Middle frontal gyrus (tissue), 1 donor: Measurements from ENCODE around the gene SEC14L6.

Experiments
- DNase-seq: peaks from one replicate; pipeline ENCODE4 v3.0.0-alpha.2; 2015; ENCODE audit warnings: low spot score; ENCODE audit errors: extremely low spot score

The SEC14L6 gene

DNA sequence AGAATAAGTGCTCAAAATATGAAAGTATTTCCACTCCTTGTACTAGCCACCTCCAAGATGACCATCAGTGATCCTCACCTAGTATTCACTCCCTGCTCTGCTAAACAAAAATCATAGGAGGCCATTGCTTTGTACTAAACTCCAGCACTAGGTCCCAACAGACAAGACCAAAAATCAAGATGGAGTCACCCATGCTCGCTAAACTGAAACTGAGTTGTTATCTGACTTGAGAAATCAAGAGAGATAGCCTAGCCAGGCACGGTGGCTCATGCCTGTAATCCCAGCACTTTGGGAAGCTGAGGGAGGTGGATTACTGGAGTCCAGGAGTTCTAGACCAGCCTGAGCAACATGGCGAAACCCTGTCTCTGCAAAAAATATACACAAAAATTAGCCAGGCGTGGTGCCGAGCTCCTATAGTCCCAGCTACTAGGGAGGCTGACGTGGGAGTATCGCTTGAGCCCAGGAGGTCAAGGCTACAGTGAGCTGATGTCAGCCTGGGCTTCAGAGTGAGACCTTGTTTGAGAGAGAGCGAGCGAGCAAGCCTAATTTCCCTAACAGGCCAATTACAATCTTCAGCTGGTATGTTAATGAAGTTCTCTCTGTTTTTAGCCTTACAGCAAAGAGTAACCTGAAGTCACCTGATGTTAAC is 9.3 kb downstream of the SEC14L6 start:
- no peak for DNase-seq

DNA sequence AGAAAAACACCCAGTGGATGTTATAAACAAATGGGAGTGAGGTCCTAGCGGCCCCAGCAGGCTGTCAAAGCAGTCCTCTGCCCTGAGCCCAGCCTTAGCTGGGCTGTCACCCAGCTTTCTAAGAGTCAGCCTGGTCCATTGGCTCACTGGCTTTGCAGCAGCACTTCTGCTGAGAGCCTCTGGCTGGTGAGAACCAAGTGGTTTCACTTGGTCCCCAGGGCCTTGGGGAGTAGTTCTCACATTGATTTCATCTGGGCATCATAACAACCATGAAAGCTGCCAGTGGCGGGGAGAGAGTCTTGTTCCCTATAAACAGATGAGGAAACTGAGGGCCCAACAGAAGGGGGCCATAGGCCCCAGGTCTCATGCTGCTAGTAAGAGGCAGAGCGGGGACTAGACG is 11.4 kb downstream of the SEC14L6 start:
- DNase-seq, result no peak

DNA sequence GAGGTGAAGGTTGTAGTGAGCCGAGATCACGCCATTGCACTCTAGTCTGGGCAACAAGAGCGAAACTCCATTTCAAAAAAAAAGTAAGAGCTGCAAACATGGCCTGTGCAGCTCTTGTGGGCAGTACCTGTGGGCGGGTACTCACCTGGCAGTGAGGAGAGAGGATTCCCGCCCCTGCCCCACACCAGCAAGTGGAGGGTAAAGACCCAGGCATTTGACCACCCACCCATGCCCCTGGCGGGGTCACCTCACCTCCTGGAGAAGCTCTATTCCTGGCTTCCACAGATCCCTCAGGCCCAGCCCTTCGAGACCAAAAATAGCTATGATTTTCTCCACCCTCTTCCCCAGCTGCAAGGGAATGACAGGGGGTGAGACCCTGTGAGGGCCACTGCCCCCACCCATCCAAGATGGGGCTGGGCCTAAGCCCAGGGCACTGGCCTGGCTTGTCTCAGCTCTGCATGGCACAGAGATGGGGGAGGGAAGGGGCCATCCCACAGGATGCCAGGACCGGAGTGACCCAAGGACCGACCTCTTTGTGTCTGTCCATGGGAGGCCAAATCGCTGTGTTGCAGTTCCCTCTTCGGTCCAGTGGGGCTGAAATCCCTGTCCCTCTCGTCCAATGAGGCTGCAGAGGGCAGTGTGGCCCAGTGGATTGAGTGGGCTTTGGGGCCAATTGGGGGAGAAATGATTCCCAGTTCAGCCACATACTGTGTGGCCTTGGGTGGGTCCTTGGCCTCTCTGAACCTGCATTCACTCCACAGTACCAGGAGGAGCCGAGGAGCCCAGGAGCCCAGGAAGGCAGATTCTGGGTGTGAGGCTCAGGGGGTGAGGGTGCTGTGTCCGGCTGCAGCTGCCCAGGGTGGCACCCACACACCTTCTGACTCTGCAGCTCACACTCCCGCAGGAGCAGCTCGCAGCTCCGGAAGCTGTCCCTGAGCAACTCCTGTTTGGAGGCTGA is 14.6 kb downstream of the SEC14L6 start:
- no peak for DNase-seq

DNA sequence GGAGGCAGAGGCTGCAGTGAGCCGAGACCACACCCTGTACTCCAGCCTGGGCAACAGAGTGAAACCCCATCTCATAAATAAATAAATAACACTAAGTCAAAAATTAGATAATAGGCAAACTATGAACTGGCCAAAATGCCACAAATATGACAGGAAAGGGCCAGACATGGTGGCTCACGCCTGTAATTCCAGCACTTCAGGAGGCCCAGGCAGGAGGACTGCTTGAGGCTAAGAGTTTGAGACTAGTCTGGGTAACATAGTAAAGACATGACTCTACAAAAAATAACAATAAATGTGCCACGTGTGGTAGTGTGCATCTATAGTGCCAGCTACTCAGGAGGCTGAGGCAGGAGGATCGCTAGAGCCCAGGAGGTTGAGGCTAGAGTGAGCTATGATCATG is 19.9 kb downstream of the SEC14L6 start:
- no peak for DNase-seq

DNA sequence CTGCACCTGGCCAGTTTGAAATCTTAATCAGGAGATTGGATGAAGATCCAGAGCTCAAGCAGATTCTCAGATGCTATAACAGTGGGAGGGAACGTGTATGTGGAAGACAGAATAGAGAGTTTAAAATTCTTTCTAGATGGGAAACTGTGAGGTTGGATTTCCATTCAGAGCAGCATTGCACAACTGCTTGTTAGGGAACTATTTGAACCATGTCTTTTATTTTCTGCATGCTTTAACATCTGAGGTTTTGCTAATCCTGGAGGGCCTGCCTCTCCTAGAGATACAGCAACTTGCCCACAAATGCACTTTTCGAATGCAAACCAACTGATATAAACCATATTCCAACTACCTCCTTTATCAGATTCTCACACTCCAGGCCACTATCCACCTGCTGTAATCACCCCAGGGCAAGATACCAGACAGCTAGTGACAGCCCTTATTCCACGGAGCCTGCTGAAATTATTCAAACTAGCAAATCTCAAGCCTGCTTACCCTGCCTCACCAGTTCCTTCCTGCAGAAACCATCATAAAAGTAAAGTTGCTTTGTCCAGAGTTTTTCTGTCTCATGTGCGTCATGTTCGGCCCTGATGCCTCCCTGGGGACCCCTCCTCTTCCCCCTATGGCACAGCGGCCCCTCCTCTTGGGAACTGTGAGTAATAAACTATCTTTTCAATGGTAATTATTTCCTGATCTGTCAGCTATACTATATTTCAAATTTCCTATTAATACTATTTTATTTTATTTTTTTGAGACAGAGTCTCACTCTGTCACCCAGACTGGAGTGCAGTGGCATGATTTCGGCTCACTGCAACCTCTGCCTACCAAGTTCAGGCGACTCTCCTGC is 22.7 kb downstream of the SEC14L6 start:
- DNase-seq, result no peak

DNA sequence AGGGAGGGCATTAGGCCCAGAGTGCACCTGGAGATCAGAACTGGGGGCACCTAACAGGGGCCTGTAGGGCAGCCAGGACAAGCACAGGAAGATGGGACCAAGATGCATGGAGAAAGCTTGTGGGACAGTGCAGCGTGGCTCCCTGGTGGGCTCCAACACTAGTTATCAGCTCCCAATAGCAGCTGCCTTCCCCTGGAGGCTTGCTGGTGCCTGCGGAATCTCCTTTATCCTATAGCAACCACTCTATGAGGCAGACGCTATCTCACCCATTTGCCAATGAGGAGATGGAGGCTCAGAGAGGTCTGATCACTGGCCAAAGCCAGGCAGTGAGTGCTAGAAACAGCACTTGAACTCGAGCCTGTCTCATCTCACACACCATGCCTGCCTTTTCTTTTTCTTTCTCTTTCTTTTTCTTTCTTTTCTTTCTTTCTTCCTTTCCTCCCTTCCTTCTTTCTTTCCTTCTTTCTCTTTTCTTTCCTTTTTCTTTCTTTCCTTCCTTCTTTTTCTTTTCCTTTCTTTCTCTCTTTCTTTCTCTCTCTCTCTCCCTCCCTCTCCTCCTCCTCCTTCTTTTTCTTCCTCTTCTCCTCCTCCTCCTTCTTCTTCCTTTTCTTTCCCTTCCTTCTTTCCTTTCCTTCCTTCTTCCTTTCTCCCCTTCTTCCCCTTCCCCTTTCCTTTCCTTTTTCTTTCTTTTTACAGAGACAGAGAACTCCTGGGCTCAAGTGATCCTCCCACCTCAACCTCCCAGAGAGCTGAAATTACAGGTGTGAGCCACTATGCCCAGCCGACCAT is 25.0 kb downstream of the SEC14L6 start:
- no peak for DNase-seq

DNA sequence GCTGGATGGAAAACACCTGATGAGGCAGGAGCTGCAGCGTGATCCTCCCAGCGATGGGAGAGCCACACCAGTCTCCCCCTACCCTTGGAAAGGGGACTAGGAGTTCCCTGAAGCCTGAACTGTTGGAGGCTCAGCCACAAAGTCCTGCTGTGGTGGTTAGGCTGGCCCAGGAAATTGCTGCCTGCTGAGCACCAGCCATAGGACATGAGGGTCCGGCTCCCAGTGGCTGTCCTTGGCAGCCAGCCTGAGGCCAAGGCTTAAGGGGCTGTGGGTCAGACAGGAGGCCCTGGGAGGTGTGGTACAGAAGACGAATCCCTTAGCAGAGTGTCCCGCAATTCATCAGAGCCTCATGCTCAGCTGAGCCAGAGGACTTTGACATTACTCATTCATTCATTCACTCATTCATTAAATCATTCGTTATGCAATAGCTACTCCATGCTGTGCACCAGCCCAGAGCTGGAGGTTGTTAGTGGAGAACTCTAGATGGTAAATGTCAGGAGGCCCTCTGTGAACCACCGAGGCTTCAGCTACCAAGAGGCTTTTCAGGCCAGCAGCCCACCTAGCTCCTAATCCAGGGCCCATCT is 26.6 kb downstream of the SEC14L6 start:
- DNase-seq, result no peak

DNA sequence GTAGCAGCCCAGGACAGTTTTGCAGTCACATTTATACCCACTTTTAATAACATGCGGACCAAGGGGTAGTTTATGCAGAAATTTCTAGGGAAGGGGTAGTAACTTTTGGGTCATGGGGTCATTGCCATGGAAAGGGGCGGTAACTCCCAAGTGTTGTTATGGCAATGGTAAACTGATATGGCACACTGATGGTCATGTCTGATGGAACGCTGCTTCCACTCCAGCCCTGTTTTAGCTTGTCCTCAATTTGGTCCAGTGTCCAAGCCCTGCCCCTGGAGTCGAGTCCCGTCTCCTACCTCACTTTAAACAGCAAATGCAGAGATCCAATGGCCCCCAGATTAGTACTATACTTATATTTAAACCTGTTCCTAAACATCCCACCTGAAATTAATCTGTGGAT is 29.8 kb downstream of the SEC14L6 start:
- DNase-seq, result no peak

DNA sequence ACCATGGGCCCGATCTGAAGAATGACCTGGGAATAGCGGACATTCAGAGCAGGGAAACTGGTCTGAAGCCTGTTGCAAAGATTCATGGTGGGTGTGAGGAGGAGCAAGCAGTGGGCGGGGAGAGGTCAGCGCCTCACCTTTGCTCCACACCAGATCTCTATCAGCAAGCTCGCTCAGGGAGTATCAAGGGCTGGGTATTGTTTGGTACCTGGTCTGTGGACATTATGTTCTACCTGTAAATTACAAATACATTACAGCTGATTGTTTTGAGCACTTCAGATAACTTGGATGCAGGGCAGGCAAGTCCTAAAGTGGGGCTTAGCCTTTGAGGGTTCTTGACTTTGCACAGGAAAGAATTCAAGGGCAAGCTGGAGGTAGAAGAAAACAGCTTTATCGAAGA is 30.3 kb downstream of the SEC14L6 start:
- DNase-seq, result no peak

DNA sequence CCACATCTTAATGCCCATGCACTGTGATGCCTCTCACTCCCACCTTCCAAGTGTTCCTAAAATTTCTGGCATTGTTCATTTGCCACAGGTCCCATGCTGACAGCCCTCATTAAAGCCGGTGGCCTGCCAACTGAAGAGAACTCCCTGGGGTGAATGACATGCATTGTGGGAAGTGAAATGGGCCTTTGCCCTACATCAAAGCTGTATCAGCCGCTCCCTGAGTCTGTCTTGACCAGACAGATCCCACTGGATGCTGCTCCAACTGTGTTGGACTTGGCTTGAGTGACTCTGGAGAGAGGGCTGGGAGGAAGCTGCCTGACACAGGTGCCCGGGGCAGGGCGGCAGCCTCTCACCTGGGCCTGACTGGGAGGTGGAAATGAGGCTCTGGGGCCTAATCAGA is 32.3 kb downstream of the SEC14L6 start:
- DNase-seq, result no peak

DNA sequence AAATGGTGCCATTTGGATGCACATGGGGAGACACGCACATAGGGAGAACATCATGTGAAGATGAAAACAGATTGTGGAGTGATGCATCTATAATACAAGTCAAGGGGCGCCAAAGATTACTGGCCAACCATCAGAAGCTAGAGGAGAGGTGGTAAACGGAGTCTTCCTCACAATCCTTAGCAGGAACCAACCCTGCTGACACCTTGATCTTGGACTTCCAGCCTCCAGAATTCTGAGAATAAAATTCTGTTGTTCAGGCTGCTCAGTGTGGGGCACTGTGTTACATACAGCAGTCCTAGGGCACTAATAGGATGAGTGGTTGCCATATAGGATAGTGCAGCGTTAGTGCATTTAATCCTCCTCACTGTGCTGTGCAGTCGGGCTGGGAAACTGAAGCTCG is 33.1 kb downstream of the SEC14L6 start:
- DNase-seq, result no peak

DNA sequence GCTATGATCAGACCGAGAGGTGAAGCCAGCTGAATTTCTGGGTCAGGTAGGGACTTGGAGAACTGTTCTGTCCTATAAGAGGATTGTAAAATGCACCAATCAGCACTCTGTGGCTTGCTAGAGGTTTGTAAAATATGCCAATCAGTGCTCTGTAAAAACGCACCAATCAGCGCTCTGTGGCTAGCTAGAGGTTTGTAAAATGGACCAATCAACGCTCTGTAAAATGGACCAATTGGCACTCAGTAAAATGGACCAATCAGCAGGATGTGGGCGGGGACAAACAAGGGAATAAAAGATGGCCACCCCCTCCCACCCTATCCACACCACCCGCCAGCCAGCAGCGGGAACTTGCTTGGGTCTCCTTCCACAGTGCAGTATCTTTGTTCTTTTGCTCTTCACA is 34.6 kb downstream of the SEC14L6 start:
- DNase-seq, result no peak

DNA sequence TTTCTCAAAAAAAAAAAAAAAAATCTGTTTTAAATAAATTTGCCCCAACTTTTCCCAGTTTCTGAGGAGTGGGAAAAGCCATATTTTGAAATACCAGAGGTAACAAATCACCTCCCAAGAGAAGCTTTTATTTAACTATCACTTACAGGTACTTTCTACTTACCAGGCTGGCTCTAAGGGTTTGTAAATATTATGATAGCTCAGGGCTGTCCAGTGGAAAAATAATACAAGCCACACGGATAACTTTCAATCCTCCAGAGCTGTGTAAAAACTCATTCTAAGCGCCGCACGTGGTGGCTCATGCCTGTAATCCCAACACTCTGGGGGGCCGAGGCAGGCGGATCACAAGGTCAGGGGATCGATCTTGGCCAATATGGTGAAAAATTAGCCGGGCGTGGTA is 35.4 kb downstream of the SEC14L6 start:
- DNase-seq, result no peak

DNA sequence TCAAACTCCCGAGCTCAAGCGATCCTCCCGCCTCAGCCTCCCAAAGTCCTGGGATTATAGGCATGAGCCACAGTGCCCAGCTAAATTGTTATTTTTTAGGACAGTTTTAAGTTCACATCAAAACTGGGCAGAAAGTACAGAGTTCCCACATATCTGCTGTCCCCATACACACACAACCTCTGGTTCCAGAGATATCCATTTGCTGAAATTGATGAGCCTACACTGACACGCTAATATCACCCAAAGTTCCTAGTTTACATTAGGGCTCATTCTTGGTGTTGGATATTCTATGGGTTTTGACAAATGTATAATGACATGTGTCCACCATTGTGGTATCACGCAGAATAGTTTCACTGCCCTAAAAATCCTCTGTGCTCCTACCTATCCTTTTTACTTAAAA is 38.3 kb downstream of the SEC14L6 start:
- DNase-seq, result no peak

DNA sequence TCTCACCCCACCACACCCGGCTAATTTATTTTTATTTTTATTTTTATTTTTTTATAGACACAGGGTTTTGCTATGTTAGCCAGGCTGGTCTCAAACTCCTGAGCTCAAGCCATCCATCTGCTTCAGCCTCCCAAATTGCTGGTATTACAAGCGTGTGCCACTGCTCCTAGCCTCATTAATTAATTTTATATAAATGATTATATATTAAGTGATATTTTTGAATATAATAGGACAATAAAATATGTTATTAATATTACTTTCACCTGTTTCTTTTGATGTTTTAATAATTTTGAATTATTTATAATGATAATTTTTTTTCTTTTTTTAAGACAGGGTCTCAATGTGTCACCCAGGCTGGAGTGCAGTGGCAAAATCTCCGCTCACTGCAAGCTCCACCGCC is 38.9 kb downstream of the SEC14L6 start:
- DNase-seq, result no peak

DNA sequence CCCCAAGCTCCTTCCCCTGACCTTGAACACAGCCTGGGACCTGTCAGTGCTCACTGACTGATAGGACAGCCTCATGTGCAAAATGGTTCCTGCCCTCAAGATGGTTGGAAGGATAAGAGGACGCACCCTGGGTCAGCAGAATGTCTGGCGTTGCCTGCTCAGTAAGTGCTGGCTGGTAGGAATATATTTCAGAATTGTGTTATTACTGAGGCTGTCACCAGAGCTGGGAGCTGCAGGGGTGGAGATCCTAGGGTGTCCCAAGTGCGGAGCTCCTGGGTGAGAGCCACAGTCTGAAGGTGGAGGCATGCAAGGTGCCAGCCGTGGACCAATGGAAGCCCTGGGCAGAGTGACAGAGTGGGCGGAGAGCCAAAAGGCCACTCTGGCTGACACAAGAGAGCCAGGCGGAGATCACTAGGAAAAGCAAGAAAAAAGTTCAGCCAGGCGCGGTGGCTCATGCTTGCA is 40.0 kb downstream of the SEC14L6 start:
- DNase-seq, result no peak

DNA sequence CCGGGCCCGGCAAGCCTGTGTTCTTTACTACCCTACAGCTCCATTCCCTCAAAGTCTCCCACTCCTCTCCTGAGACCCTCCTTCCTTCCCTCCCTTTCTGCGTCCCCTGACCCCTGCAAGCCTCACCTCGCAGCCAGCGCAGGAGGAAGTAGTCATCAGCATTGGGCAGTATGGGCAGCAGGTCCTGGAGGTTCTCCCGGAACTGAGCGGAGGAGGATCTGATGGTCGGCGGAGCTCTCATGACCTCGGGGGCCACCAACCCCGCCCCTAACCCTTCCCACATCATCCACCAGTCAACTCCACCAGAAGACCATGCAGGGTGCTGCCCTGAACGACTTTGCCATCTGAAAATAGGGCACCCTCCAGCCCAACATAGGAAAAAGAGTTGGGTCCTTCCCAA is 43.0 kb downstream of the SEC14L6 start:
- no peak for DNase-seq

DNA sequence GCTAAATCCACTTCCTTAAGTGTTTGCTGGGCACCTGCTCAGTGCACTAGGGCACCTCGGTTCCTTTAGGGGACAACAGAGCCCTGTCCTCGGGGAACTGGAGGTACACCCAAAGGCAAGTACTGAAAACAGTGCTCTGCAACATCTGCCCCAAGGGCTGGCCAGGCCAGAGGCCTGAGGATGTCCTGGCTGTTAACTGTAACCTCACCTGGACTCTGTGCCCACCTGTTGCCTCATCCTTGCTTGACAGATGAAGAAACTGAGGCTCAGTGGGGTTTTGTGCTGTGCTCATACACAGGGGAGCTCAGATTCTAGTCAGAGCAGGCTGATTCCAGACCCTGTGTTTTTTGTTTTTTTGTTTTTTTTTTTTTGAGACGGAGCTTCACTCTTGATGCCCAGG is 43.6 kb downstream of the SEC14L6 start:
- DNase-seq, result no peak

DNA sequence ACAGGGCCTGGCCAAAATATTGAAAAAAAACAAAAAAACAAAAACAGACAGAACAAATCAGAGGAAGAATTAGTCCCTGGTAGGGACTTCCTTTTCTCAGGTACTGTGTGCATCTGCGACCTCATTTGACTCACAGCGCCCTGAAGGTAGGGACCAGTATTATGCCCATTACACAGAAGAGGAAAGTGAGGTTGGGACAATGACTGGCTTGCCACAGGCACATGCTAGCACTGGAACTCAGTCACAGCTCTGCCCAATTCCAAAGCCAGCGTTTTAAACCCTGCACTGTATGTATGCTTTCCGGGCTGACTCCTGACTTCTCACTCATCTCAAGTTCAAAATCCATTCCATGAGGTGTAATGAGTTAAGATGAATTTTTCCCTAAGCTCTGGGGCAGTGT is 44.4 kb downstream of the SEC14L6 start:
- DNase-seq, result no peak

DNA sequence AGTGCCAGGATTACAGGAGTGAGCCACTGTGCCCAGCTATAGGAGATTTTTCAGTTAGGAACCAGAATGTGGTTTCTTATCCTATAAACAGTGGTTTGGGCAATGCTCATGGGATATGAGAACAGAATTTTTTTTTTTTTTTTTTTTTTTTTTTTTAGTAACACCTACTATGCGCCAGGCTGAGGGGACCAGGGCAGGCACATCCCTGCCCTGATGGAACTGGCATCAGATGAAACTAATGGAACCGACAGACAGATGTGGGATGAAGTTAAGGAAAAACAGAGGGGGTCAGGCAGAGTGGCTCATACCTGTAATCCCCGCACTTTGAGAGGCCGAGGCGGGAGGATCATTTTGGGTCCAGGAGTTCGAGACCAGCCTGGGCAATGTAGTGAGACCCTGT is 45.9 kb downstream of the SEC14L6 start:
- no peak for DNase-seq
